Stimulated activated CD8-positive, alpha-beta memory T cell treated with anti-CD3 and anti-CD28 coated beads, Interleukin-15, amount 100 ng/mL, for 4 hours (primary cell): Measurements from ENCODE around the gene PSMB10.
A peak's percentile ranks its signal among the peaks of the same experiment; 100 is the strongest.
"Not testable (repeated sequence)": the region's sequence is repeated elsewhere in the genome, so short reads cannot be mapped to it uniquely, and the experiment has no call there.

Experiments
- DNase-seq, 2 donors: peaks; one replicate each; pipeline ENCODE4 v3.0.0-alpha.2; 2020; ENCODE audit warnings: low read depth in 2 of 2

Gene PSMB10

DNA sequence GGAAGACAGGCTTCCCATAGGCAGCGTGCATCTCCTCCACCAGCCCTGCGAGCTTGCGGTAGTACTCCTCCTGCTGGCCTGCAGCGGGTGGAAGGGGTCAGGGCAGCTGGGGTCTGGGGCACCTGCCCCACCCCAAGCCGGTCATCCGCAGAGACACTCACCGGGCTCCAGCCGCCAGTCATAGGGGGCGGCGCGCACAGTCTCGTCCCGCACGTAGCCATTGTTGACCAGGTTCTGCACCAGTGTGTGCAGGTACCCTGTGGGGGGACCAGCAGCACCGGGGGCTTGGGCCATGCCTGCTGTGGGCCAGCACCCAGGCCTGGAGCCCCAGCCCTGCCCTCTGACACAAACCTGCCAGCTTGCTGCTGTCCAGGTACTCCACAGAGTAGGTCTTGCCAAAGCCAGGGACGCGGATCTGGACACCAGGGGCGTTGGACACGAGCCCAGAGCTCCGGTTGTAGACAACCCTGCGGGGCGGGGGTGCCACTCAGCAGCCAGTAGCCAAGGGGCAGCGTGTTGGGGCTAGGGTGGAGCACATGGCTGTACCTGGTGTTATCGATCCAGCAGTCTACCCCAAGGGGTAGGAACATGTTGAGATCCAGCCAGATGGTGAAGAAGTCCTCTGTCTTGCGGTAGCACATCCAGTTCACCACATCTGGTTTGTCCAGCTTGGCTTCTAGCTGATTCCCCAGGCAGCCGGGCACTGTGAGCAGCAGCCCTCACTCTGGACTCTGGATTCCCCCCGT lies 6.0 kb upstream of the PSMB10 start:
- no peak for DNase-seq

DNA sequence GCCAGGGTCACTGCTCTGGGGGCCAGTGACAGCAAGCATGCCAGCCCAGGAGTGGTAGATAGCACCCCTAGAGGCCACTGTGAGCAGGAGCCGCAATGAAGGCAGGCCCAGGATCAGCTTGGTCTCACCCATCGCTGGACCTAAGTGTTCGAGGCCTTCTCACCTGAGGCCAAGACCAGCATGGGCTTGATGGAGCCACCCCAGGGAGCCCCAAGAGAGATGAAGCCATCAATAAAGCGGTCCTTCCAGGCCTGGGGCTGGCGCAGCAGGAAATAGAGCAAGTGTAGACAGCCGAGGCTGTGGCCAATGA lies 5.5 kb upstream of the PSMB10 start:
- no peak for DNase-seq

DNA sequence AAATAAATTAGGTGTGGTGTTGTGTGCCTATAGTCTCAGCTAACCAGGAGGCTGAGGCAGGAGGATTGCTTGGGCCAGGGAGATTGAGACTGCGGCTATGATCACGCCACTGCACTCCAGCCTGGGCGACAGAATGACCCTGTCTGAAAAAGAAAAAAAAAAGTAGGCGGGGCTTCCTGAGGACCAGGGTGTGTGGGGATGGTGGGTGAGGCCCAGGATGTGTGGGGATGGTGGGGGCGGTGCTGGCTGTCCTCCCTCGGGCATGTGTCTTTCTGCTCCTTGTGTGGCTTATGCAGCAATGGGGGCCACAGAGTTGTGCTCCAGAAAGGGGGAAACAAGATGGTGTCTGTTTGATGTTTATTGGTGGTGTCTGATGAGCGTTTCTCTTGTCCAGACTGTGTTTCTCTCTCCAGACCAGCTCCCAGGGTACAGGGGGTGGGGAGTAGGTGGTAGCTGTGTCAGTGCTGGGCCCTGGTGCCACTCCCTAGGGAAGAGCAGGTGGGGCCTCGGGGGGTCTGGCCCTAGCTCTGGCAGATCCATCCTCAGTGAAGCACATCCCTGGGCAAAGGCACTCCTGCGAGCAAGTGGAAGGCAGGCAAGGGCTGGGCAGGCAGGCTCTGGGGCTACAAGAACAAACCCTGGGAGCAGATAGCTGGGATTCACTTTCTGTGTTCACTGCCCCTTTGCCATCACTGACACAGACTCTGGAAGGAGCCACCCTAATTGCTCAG lies 5.0 kb upstream of the PSMB10 start:
- DNase-seq: no peak

DNA sequence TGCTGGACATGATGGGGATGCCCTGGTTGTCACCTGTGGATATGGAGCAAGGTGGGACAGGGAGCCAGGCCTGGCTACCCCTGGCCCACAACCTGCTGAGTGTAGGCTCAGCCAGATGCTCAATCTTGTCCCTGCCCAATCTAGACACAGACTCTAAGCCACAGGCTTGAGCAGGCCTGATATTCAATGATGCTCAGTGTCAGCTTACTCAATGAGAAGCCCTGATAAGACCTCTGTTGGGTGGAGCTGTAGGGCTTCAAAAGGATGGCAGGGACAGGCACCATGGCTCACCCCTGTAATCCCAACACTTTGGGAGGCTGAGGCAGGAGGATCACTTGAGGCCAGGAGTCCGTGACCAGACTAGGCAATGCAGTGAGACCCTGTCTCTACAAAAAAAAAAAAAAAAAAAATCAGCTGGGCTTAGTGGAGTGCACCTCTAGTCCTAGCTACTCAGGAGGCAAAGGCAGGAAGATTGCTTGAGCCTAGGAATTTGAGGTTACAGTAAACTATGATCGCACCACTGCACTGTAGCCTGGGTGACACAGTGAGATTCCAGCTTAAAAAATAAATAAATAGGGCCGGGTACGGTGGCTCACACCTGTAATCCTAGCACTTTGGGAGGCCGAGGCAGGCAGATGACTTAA lies 3.9 kb upstream of the PSMB10 start:
- DNase-seq: no peak

DNA sequence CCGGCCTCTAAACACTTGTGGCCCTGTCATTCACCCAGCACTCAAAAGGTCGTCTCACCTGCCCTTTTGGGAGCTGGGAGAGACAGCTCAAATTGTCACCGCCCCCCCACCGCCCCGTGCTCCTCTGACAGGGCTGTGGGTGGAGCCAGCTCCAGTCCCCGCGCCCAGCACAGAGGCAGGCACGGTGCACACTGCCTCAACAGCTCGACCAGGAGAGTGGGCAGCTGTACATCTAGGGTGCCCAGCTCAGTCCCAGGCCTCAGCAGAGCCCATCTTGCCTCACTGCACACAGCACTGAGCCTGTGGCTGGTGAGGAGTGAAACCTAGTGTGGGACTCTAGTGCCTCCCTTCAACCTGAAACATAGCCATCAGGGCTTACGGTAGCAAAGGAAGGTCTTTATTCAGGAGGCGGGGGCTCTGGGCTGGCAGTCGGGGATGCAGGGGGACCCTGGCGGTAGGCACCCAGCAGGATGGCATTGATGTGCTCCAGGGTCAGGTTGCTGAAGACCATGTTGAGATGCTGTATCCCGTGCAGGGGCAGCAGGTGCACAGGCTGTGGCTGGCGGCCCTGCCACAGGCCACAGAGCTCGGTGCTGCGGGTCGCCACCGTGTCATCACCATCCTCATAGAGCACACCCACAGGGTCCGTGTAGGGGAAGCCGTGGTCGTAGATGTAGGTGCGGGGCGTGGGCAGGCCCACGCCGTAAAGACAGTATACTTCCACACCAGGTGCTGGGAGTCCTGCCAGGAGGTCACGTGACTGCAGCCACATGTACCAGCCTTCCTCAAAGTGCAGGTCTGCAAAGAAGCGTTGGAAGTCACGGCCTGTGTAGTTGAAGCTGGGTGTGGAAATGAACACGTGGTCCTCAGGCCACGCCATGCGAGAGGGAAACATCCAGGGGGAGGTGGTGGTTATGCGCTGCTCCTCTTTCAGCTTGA lies 3.1 kb upstream of the PSMB10 start:
- no peak for DNase-seq

DNA sequence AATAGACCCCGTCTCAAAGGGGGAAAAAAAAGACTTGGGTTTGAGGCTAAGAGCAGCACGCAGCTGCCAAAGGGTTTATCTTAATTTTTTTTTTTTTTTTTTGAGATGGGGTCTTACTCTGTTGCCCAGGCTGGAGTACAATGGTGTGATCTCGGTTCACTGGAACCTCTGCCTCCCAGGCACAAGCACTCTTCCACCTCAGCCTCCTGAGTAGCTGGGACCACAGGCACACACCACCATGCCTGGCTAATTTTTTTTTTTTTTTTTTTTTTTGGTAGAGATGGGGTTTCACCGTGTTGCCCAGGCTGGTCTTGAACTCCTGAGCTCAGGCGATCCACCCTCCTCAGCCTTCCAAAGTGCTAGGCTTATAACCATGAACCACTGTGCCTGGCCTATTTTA lies 1.1 kb upstream of the PSMB10 start:
- DNase-seq: not testable (repeated sequence)

DNA sequence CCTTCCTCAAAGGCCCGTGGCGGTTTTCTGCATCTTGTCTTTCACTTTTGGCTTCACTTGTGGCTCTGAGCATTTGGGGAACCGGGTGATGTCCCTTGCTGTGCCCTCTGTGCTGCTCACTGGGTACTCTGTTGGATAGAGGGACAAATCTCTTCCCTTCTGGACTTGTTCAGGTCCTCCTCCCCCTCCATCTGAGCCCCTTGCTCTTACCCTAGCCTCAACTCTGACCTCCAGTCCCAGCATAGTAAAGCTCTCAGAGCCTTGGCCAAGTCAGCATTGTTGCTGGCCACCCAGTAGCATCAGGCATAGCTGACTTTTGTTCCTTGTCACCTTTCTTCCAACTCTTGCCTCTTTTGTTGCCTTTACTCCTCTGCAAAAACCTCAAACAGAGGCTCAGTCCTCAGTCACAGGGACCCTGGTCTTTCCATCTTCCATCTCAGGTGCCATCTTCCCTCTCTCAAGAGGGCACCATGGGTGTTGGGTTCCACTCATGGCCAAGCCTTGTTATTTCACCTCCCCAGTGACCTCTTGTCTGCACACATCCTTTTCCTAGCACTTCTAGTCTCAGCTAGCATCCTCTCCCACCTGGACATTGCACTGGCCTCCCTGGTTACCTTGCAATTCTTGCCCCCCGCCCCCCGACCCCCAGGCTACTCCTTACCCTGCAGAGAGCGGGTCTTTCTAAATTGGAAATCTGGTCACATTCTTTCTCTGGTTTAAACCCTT lies 393 bp upstream of the PSMB10 start:
- DNase-seq: peak; percentile 56 to 68

DNA sequence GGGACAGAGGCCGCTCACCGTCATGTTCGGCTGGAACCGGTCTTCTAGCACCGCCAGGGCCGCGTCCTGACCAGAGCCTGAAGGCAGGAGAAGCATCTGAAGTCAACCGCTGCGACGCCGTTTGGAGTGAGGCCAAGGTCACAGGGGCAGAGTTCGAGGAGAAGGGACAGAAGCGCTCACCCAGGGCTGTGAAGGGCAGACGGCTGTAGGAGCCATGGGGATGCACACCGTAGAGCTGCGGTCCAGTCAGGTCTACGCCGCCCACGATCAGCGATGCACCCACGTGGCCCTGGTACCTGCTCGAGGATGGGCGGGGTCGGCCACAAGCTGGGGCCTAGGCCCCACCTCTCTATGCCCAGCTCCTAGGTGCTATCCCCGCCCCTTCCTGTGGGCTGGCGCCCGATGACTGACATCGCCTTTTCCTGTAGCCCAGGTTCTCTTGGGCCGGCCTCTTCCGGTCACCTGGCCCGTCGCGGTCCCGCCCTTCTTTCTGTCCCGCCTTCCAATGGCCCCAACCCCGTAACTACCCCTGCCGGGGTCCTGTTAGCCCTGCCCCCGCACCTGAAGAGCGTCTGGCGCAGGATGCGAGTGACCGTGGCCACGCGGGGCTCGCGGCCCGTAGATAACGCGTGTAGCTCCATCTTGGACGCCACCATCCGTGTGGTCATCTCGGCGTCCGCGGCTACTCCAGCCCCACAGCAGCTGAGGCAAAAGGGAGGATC lies 1.1 kb downstream of the PSMB10 start:
- peak; percentile 89 to 93 for DNase-seq

DNA sequence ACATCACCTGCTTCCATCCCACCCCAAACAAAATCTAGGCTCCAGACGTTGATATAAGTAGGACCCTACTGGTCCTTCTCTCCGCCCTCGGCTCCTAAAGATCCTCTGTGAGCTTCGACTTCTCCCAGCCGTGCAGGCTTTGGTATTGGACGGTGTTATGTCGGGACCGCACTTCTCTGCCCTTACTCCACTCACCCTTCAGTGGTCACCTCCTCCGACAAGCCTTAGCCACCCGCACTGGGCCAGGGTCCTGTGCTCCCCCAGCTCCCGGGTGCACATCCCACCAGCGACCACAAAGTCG lies 1.6 kb downstream of the PSMB10 start:
- DNase-seq: no peak

DNA sequence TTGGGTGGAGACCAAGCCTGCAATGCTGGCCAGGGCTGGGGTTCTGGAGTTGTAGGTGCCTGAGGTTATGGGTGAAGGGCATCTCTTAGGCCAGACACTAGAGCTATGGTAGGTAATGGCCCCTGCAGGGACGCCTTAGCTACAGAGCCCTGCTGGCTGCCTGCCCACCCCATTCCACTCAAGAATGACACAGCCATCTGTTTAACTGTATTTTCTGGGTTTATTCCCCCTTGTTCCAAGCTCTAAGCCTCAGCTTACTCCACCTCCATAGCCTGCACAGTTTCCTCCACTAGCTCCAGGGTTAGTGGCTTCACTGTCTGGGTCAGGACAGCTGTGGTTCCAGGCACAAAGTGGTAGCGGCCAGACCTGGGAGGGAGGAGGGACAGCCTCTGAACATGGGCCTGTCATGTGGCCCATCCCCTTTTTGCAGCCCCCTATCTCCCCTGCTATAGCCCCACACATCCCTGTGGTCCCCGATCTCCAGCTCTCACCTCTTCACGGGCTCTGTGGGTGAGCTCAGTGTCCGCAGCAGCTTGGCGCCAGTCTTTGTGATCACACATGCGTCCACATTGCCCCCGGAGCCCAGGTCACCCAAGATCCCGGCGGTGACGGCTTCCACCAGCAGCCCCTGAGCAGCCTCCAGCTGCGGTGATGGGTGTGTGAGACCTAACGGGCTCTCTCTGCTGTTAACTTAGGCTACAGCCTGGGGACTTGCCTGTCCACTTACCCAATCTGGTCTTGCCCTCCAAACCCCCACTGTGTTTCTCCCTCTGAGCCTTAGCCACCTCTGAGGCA lies 2.1 kb downstream of the PSMB10 start:
- DNase-seq: no peak

DNA sequence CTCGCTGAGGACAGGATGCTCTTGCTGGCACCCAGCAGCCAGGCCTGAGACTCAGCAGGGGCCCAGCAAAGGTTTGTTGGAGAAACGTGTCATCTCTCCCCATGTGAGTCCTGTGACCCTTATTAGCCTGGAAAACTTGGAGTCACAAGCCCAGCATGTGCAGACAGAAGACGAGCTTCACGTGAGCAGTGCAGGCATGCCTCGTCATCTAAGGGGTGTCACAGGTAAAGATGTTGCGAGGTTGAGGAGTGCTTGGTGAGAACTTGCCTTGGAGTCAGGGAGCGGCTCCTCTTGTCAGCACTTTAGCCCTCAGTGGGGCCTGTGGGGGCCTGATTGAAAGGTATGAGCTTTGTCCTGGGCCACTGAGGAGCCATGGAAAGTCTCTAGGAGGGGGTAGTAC lies 2.8 kb downstream of the PSMB10 start:
- DNase-seq: no peak

DNA sequence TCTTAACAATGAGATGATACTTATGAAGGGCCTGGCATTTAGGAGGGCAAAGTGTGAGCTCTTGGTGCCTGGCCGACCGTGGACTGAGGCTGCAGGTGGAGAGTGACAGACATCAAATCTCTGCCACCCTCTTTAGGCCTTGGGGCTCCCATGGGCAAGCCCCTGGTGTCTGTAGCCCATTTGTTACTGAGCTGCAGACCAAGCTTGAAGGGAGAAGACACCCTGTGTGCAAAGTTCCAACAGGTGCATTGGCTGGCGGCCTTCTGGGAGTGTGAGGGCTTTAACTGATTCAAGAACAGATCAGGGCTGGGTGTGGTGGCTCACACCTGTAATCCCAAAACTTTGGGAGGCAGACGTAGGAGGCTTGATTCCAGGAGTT lies 4.2 kb downstream of the PSMB10 start:
- DNase-seq: no peak

DNA sequence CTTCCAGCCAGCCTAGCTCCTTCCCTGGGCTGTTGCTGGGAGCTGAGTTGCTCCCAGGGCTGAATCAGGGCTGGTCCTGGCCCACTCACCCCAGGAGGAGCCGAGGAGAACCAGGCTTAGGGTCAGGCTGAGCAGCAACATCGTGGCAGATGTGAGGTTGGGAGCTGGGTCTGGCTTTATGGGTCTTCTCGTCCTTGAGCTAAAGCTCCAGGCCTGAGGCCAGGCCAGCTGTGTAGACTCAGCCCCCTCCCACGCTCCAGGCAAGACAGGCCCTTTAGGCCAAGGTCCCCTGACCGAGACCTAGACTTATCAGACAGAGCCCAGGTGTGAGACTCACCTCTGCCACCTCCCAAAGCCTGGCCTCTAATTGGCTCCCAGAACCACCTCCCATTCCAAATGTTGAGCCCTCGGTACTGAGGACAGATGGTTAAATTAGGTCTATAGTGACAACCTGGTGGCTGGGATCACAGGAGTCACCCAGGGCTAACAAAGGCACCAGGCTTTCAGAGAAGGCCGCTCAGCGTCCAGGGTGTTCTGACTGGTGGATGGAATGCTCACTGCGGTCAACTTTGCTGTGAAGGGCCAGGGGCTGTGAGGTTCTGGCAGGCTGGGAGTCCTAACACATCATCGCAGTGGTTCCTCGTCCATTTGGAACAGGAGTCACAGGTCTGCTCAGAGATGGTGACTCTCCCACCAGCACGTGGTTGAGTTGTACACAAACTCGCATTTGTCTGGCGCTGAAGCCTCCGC lies 4.8 kb downstream of the PSMB10 start, which contains the start of gene CTRL:
Gene CTRL, minus strand, starts transcription at position 151 of the 750 bp plus-strand sequence. Its CDS starts 10 bp downstream, at position 141.
- DNase-seq: no peak

DNA sequence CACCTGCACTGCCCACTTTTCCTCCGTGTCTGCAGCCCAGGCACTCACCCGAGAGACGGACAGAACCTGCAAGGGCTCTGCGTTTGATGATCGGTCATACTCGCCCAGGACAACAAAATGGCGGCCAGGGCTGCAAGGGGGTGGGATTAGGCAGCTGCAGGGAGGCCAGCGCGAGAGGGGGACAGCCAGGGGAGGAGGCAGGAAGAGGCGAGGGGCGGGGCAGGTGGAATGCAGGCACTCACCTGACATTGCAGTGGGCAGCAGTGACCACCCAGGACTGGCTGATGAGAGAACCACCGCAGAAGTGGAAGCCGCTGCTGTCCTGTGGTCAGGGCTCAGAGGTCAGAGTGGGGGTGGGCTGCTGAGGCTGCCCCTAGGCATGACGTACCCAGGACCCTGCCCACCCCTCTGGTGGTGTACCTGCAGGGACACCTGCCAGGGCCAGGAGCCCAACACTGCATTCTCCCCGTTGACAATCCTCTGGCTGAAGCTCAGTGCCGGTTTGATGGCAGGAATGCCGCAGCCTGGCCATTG lies 5.9 kb downstream of the PSMB10 start:
- DNase-seq: no peak

DNA sequence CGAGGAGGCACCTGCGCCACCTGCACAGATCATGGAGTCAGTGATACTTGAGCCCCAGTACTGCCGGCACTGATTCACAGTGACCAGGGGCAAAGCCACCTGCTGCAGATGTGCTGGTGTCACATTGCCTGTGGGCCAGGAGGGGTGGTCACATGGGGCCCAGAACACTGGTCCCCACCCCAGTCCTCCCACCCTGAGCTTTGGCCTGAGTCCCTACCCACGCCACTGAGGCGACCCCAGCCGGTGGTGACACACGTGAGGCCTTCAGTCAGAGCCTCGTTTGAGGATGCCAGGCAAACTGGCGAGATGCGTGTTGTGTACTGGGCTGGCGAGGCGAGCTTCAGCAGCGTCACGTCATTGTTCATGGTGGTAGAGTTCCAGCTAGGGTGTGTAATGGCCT lies 6.5 kb downstream of the PSMB10 start:
- no peak for DNase-seq

DNA sequence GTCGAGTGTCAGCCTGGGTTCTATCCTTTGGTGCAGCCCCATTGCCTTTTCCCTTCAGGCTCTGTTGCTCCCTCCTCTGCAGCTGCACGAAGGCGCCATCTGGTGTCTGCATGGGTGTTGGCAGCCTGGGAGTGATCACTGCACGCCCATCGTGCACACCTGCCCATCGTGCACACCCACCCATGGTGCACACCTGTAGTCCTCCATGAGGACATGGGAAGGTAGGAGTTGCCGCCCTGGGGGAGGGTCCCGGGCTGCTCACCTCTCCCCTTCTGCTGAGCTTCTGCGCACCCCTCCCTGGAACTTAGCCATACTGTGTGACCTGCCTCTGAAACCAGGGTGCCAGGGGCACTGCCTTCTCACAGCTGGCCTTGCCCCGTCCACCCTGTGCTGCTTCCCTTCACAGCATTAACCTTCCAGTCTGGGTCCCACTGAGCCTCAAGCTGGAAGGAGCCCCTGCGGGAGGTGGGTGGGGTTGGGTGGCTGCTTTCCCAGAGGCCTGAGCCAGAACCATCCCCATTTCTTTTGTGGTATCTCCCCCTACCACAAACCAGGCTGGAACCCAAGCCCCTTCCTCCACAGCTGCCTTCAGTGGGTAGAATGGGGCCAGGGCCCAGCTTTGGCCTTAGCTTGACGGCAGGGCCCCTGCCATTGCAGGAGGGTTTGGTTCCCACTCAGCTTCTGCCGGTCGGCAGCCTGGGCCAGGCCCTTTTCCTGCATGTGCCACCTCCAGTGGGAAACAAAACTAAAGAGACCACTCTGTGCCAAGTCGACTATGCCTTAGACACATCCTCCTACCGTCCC lies 7.9 kb downstream of the PSMB10 start:
- DNase-seq: peak; percentile 36 to 55

DNA sequence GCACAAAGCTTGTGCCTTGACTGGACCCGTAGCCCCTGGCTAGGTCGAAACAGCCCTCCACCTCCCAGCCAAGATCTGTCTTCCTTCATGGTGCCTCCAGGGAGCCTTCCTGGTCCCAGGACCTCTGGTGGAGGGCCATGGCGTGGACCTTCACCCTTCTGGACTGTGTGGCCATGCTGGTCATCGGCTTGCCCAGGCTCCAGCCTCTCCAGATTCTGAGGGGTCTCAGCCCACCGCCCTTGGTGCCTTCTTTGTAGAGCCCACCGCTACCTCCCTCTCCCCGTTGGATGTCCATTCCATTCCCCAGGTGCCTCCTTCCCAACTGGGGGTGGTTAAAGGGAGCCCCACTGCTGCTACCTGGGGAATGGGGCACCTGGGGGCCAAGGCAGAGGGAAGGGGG lies 8.5 kb downstream of the PSMB10 start:
- DNase-seq: no peak
